Dermis lymphatic vessel endothelial cell (primary cell): Measurements from ENCODE around the gene HOOK2. TPM values are rescaled to one million over a fixed set of nuclear protein-coding genes. Genes with fewer than 3 reads are reported as not detected.

ENCODE experiments used
- total RNA-seq: library from RNA; depleted of rRNA; stranded (reverse); fragments of >200 nt; gene quantifications from 2 replicates; pipeline ENCODE4 v1.2.1, GENCODE V29; 2014

Gene HOOK2, protein sequence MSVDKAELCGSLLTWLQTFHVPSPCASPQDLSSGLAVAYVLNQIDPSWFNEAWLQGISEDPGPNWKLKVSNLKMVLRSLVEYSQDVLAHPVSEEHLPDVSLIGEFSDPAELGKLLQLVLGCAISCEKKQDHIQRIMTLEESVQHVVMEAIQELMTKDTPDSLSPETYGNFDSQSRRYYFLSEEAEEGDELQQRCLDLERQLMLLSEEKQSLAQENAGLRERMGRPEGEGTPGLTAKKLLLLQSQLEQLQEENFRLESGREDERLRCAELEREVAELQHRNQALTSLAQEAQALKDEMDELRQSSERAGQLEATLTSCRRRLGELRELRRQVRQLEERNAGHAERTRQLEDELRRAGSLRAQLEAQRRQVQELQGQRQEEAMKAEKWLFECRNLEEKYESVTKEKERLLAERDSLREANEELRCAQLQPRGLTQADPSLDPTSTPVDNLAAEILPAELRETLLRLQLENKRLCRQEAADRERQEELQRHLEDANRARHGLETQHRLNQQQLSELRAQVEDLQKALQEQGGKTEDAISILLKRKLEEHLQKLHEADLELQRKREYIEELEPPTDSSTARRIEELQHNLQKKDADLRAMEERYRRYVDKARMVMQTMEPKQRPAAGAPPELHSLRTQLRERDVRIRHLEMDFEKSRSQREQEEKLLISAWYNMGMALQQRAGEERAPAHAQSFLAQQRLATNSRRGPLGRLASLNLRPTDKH
- 9.7 and 10.6 TPM in 2 replicates for total RNA-seq

GRCh38 chr19:12774588-12775555 lies at the start of gene HOOK2:
TSS of gene HOOK2 (minus strand) at chr19:12775552. CDS start at chr19:12775449, 103 bp downstream.

DNA sequence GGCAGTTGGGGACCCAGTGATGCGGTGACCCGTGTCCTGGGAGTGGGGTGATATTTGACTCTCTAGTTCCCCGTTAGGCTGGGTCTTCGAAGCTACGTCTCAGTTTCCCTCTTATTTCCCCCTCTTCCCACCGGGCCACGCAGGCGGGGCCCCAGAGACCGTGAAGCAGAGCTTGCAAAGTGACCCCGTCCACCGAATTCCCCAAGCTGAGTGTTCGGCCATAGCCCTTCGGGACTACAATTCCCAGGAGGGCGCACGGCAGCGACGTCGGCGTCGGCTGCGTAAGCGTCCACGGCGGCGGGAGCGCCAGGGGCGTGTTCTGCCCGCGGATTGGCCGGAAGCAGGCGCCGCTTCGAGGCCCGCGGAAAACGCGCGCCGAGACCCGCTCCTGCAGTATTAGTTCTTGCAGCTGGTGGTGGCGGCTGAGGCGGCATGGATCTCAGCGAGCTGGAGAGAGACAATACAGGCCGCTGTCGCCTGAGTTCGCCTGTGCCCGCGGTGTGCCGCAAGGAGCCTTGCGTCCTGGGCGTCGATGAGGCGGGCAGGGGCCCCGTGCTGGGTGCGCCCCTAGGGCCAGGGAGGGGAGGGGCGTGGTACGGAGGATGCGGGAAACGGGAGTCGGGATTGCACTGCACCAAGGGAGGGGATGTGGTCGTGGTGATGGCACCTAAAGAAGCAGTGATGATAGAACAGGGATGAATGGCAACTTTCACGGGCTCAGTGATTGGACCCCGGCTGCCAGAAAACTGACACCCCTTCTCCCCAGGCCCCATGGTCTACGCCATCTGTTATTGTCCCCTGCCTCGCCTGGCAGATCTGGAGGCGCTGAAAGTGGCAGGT lies 31.1 kb upstream of the HOOK2 start, which contains the start of gene RNASEH2A:
Gene RNASEH2A, plus strand, starts transcription at position 343 of the 840 bp plus-strand sequence. Its CDS starts 90 bp downstream, at position 433.

GRCh38 chr19:12801466-12802266 lies 26.3 kb upstream of the HOOK2 start, which contains the start of the genes PRDX2 and THSD8:
TSS of gene PRDX2 (minus strand) at chr19:12801800. CDS start at chr19:12801261, 539 bp downstream.
TSS of gene THSD8 (plus strand) at chr19:12802069. CDS start at chr19:12802072, 3 bp downstream.

DNA sequence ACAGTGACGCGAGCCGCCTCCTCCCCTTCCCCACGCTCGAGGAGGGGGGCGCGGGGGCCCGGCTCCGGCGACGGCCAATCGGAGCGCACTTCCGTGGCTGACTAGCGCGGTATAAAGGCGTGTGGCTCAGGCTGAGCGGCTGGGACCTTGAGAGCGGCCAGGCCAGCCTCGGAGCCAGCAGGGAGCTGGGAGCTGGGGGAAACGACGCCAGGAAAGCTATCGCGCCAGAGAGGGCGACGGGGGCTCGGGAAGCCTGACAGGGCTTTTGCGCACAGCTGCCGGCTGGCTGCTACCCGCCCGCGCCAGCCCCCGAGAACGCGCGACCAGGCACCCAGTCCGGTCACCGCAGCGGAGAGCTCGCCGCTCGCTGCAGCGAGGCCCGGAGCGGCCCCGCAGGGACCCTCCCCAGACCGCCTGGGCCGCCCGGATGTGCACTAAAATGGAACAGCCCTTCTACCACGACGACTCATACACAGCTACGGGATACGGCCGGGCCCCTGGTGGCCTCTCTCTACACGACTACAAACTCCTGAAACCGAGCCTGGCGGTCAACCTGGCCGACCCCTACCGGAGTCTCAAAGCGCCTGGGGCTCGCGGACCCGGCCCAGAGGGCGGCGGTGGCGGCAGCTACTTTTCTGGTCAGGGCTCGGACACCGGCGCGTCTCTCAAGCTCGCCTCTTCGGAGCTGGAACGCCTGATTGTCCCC lies 16.1 kb upstream of the HOOK2 start, which contains the start of gene JUNB:
Gene JUNB, plus strand, starts transcription at position 142 of the 706 bp plus-strand sequence. Its CDS starts 286 bp downstream, at position 428.

DNA sequence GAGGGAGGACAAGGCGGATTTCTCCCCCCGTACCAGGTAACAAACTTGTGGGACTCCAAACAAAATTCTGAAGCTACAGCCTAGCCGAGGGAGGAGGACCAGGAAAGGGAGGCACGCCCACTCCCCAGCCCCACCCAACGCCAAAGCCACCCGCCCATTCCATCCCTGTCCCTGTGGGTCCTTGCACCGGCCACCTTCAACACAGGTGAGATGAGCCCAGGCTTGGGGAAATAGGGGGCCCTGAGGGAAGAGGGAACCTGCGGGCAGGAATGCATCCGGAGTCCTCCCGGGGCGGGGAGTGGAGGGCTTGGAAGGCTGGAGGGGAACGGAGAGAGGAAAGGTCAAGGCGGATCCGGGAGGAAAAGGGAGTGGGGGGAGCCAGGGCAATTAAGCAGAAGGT lies 23.7 kb downstream of the HOOK2 start, which contains the start of gene BEST2:
Gene BEST2, plus strand, starts transcription at position 157 of the 400 bp plus-strand sequence. CDS start 802 bp downstream, outside the sequence.

GRCh38 chr19:12736995-12737834 lies 38.1 kb downstream of the HOOK2 start, which contains the start of gene GET3:
TSS of gene GET3 (plus strand) at chr19:12737497. CDS start at chr19:12737506, 9 bp downstream.

DNA sequence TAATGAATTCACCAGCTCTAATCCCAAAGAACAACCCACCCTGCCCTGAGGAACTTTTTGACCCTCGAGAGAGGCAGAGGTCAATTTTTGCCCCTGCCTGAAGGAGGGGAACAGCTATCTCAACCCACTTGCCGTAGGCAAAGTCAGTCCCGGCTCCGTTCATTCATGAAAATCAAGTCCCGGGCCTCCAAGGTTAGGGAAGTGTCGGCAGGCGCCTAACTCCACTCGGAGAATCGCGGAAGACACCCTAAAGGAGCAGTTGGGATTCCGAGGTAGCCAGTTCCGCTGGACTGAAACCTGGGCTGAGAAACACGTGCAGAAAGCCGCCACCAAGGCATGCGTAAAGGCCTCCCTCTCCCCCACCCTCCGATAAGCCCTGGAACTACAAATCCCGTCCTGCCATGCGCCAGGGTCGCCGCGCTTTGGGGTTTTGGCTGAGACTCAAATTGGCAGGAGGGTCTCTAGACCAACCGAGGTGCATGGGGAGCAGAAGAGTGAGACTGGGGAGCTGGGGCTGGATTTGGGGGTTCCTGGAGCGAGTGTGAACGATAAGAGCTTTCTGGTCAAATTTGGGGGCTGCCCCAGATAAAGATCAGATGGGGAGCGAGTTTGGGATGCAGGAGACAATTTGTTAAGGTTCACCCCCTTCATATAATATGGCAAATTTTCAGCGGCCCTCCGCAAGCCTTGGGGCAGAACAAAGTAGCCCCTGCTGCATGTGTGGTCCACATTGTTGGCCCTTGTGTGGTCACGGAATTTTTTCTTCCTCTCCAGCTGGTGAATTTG lies 51.5 kb downstream of the HOOK2 start, which contains the start of gene TNPO2:
Gene TNPO2, minus strand, starts transcription at position 292 of the 786 bp plus-strand sequence. CDS start 2,955 bp downstream, outside the sequence.

Other genes starting within 250 kb of the HOOK2 start
- 9.1 and 12.0 TPM in 2 replicates for gene ZNF564, start 224.1 kb downstream of the HOOK2 start, total RNA-seq
- gene ZNF490, start 164.7 kb downstream of the HOOK2 start, total RNA-seq = 7.4 and 8.1 TPM in 2 replicates
- gene ZNF791, start 164.6 kb downstream of the HOOK2 start, total RNA-seq = 13.8 and 14.4 TPM in 2 replicates
- gene MAN2B1, start 108.8 kb downstream of the HOOK2 start, total RNA-seq = 51.4 and 57.1 TPM in 2 replicates
- 7.8 and 7.9 TPM in 2 replicates for gene WDR83, start 108.7 kb downstream of the HOOK2 start, total RNA-seq
- gene DHPS, start 93.7 kb downstream of the HOOK2 start, total RNA-seq = 47.4 and 47.6 TPM in 2 replicates
- not detected in 2 replicates for gene GNG14, start 87.6 kb downstream of the HOOK2 start, total RNA-seq
- gene FBXW9, start 78.9 kb downstream of the HOOK2 start, total RNA-seq = 3.5 and 6.4 TPM in 2 replicates
- gene TNPO2, start 51.6 kb downstream of the HOOK2 start, total RNA-seq = 18.7 and 20.4 TPM in 2 replicates
- 170 and 174 TPM in 2 replicates for gene TRIR, start 40.9 kb downstream of the HOOK2 start, total RNA-seq
- gene GET3, start 38.1 kb downstream of the HOOK2 start, total RNA-seq = 77.6 and 85.5 TPM in 2 replicates
- gene BEST2, start 23.8 kb downstream of the HOOK2 start, total RNA-seq = not detected in 2 replicates
- 149 and 187 TPM in 2 replicates for gene JUNB, start 15.9 kb upstream of the HOOK2 start, total RNA-seq
- 170 and 189 TPM in 2 replicates for gene PRDX2, start 26.2 kb upstream of the HOOK2 start, total RNA-seq
- not detected in 2 replicates for gene THSD8, start 26.5 kb upstream of the HOOK2 start, total RNA-seq
- gene RNASEH2A, start 31.0 kb upstream of the HOOK2 start, total RNA-seq = 8.3 and 10.6 TPM in 2 replicates
- not detected in 2 replicates for gene RTBDN, start 59.0 kb upstream of the HOOK2 start, total RNA-seq
- 0.76 and 1.2 TPM in 2 replicates for gene MAST1, start 63.0 kb upstream of the HOOK2 start, total RNA-seq
- 27.9 and 30.7 TPM in 2 replicates for gene DNASE2, start 105.9 kb upstream of the HOOK2 start, total RNA-seq
- 0.09 TPM in 1 of 2 replicates, not detected in the other for gene KLF1, start 111.6 kb upstream of the HOOK2 start, total RNA-seq
- gene GCDH, start 115.6 kb upstream of the HOOK2 start, total RNA-seq = 19.4 and 19.8 TPM in 2 replicates
- 0.11 TPM in 1 of 2 replicates, not detected in the other for gene SYCE2, start 143.7 kb upstream of the HOOK2 start, total RNA-seq
- 28.2 and 41.6 TPM in 2 replicates for gene FARSA, start 158.2 kb upstream of the HOOK2 start, total RNA-seq
- 1,472 and 1,781 TPM in 2 replicates for gene CALR, start 163.1 kb upstream of the HOOK2 start, total RNA-seq
- 50.2 and 60.8 TPM in 2 replicates for gene RAD23A, start 170.3 kb upstream of the HOOK2 start, total RNA-seq
- gene GADD45GIP1, start 181.7 kb upstream of the HOOK2 start, total RNA-seq = 14.5 and 23.3 TPM in 2 replicates
- gene DAND5, start 194.0 kb upstream of the HOOK2 start, total RNA-seq = 0.22 and 0.34 TPM in 2 replicates
- 10.7 and 21.7 TPM in 2 replicates for gene NFIX, start 219.9 kb upstream of the HOOK2 start, total RNA-seq